Activated T-cell treated with anti-CD3 and anti-CD28 coated beads for 1 hour (primary cell): ENCODE data around the gene TLE6.
"Not testable (repeated sequence)": the region's sequence is repeated elsewhere in the genome, so short reads cannot be mapped to it uniquely, and the experiment has no call there.

Source experiments
- DNase-seq: peaks from one replicate; pipeline ENCODE4 v3.0.0-alpha.2; 2020; ENCODE audit warnings: low read depth

TLE6 gene

GRCh38 chr19:3029065-3029923 is 51.9 kb downstream of the TLE6 start, which contains the start of gene TLE2:
TSS of gene TLE2 (minus strand) at chr19:3029280. CDS start at chr19:3028904, 376 bp downstream.
- no peak for DNase-seq

GRCh38 chr19:3031607-3031867 is 54.2 kb downstream of the TLE6 start:
- DNase-seq, result no peak

- no peak for DNase-seq
Observed at GRCh38 chr19:3033595-3034405, 56.4 kb downstream of the TLE6 start.

- DNase-seq, result no peak
Observed at GRCh38 chr19:3034406-3034655, 57.0 kb downstream of the TLE6 start.

- DNase-seq, result no peak
Observed at GRCh38 chr19:3034656-3035541, 57.5 kb downstream of the TLE6 start.

- peak; percentile 86 for DNase-seq
Observed at GRCh38 chr19:3035542-3036118, 58.3 kb downstream of the TLE6 start.

GRCh38 chr19:3036119-3036976 is 59.0 kb downstream of the TLE6 start:
- DNase-seq, result peak; percentile 66

- DNase-seq, result not testable (repeated sequence)
Observed at GRCh38 chr19:3036977-3037544, 59.7 kb downstream of the TLE6 start.

- no peak for DNase-seq
Observed at GRCh38 chr19:3038214-3038613, 60.9 kb downstream of the TLE6 start.

GRCh38 chr19:3039125-3039524 is 61.8 kb downstream of the TLE6 start:
- DNase-seq, result no peak

- no peak for DNase-seq
Observed at GRCh38 chr19:3039641-3040077, 62.3 kb downstream of the TLE6 start.

- no peak for DNase-seq
Observed at GRCh38 chr19:3041327-3041726, 64.0 kb downstream of the TLE6 start.

- DNase-seq, result no peak
Observed at GRCh38 chr19:3041761-3042620, 64.6 kb downstream of the TLE6 start.

GRCh38 chr19:3042621-3043267 is 65.4 kb downstream of the TLE6 start:
- DNase-seq, result no peak
